GM19023 (cell line): Measurements from ENCODE around the gene CENPP.

ENCODE experiments used
- ATAC-seq: cut with Tn5 transposase; IDR thresholded peaks from one replicate; pipeline ENCODE4 v1.9.1; 2021; ENCODE audit warnings: mild to moderate bottlenecking, moderate library complexity; ENCODE audit not compliant: unreplicated experiment

CENPP gene

DNA sequence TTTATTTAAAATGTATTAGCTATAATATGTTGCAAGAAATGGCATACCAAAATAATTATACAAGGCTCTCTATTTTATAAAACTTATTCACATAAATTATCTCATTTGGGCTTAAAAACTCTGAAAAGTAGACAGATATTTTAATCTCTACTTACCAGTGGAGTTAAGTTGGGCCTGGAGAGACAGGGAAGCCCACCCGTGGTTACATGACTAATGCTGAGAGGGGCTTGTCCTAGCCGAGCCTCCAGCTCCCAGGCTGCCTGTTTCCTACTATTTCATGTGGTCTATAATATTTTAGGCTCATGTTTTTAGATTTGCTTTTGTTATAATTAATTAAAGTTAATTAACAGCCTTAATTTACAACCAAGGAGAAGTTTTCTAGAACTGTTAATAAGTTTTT is 177.4 kb downstream of the CENPP start:
- no peak for ATAC-seq

DNA sequence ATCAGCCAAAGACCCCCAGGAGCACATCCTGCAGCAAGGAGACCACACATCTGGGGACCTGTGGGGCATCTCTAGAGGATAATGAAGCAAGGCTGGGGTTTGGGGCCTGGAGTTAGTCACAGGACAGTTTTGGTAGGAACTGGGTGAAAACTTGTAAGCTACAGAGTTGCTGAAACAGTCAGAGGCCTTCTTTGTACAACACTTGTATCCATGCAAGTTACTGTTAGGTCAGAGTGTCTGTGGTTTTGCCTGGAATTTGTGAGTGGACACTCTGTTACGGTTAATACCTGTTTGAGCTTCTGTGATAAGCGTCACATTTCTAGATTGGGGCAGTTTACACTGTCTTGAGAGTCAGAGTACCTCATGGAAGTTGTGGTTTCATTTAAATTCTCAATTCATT is 179.1 kb downstream of the CENPP start:
- ATAC-seq, result no peak

DNA sequence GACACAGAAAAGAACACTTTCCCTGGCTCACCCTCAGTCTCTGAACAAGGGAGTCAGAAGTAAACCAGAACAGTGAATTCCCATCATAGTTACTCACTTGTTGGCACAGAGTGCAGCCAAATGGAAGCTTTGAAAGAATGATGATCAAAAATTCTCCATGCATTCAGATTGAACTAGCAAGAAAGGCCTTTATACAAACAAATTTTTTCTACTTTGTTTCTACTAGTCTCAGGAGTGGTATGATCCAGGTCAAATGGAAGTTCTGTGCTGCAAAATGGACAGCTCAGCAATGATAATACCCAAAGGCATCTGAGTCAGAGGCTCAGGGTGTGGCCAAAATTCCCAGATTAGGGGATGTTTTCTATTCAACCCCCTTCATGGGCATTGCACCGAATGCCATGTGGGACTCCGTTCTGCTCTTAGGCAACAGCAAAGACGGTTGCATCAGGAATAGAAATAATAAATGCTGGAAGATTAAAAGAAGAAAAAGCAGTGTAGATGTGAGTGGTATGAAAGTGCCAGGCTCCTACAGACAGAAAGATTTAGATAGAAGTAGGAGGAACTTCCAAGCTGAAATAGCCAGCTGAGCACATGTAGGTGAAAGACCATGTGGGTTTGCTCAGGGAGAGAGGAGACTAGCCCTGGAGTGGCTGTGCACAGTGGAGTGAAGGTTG is 180.6 kb downstream of the CENPP start:
- ATAC-seq, result no peak

DNA sequence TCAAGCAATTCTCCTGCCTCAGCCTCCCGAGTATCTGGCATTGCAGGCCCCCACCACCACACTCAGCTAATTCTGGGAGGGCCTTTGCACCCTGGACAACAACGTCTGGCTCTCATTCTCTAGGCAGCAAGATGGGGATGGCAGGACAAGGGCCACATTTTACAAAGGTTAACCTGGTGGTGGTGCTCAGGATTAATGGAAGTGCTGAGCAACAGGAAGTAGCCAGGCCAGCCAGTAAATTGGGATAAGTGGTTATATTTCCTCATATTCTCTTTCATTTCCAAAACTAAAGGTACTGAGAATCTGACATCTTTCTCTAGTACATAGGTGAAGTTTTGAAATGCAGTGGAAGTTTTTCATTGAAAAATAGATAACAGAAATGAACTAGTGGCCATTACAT is 181.3 kb downstream of the CENPP start:
- no peak for ATAC-seq

DNA sequence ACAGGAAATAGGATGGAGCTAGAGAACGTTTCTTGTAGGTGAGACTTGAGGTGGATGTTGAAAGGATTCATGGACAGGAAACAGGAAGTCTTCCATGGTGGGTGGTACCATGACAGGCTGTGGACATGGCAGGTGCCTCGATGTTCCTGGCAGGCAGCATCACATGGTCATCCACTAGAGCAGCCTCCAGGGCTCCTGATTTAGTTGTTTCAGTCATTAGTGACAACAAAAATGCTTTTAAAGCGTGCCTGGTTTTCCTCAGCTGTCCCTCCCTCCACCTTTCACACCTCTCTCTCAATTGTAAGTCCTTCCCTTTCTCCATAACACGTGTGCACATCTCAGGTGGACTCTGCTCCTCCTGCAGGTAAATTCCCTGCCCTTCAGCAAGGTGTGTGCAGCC is 181.7 kb downstream of the CENPP start:
- ATAC-seq, result no peak

DNA sequence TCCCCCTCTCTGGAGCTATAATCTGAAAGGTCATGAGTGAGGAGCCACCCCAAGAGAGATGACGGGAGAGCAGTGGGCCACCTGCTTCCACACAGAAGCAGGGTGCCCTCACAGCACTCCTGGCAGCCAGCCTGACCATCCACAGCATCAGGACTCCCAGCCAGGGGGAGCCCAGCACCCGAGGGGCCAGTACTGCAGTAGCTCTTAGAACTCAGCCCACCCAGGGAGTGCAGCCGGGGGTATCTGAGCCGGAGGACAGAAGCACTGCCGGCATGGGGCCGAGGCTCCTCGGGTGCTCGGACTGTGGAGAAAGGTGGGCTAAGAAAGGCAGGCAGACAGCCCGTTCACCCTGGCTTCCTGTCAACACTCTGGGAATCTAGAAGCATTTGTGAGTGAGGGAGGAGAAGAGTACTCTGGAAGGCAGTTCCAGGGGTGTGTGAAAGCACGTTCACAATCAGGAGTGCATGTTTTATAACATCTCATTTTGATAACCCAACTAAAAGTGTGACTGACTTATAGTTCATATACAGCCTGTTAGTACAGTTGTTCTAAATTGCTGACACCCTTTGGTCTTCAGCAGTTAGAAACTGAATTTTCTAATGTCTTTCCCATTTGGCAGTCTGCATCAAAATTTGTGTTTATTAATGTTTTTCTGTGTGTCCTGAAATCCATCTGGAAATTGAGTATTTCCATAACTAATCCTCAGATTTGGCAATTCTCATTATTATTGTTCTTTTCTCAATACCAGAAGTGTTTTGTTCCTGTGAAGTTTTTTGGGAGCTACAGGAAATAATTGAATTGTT is 182.5 kb downstream of the CENPP start:
- ATAC-seq, result no peak

DNA sequence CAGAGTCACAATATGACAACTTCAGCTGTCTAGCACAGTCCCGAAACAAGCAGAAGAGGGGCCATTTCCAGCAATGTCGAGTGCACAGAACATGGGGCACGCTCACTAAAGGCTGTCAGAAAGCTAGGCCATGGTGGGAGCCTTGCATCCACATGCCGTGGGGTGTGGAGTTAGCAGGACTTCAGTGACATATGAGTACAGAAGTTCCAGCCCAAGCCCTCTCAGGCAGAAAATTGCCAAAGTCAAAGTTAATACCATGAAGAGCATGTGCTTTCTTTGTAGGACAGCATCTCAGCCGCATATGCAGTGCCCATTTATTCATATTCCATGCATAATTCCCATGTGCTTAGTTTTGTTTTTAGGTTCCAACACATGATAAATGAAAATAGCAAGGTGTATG is 183.3 kb downstream of the CENPP start:
- no peak for ATAC-seq

DNA sequence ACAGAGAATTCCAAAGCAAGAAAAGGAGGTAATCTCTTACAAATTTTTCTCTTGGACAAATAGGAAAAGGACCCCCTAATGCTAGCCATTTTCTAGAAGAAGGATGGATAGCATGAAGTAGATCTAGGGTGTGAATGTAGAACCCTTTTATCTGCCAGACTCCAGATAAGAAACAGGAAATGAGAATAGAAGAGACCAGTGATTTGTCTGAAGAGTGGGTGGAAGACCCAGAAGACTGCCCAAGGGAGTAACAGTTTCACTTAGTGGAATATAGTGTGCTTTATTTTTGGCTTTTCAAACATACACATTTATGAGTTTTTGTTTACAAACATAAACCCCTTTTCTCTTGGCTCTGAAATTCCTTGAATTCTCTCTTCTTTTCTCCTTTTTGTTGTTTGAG is 185.0 kb downstream of the CENPP start:
- ATAC-seq, result no peak

DNA sequence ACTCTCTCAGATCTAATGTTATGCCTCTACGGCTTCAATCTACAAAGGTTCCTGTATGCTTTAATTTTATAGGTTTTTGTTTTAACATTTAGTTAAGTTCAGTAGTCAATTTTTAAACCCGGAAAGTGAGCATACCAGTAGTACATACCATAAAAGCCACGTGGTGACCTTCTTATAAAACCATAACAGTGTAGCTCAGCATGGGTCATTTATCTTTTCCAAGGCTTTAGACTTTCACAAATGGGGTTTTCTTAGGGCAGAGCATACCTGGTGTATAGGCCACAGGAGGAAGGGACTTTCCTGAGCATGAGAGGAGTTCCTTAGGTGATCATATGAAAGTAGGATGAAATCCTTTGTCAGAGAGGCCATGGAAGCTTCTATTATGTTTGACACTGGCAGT is 186.9 kb downstream of the CENPP start:
- ATAC-seq, result no peak

DNA sequence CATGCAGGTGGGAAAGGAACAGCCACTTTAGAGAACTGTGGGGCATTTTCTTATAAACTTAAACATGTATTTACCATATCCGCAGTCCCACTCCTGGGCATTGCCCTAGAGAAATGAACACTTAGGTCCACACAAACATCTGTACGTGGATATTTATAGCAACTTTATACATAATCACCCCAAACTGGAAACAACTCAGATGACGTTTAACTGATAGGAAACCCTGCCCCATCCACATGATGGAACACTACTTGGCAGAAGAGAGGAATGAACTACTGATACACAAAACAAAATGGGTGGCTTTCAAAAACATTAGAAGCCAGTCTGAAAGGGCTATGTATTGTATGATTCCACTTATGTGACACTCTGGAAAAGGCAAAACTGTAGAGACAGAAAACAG is 187.6 kb downstream of the CENPP start:
- no peak for ATAC-seq

DNA sequence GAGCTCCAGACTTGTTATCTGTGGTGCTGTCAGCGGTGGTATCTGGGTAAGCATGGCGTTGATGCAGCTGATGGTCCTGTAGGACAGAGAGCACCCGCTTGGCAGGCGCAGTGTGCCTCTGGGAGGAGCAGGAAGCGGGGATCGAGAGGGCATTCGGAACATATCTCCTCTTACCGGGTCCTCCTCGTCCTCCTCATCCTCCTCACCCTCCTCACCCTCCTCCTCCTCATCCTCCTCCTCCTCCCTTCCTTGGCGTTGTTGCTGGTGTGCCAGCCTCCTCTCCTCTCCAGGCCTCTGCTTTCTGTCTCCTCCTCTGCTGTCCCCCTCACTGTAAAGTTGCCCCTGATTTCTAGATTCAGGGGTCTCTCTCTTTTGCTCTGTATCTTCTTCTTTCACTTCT is 188.9 kb downstream of the CENPP start:
- ATAC-seq, result no peak

DNA sequence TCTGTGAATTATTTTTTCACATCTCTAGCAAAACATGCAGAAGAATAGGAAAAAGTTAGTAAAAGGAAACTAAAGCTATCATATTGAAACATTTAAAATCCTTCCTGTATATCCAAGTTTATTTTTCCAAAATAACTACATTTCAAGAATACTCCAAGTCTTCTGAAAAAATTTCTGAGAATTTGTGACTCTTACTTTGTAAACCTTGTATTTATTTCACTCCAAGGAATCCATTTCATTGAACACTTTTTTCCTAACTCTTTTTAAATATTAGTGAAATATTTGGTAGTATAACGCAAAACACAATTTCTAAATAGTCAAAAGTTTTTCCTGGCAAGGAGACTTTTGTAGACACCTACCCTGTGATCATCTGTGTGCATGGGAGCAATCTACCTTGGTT is 190.8 kb downstream of the CENPP start:
- ATAC-seq, result no peak

DNA sequence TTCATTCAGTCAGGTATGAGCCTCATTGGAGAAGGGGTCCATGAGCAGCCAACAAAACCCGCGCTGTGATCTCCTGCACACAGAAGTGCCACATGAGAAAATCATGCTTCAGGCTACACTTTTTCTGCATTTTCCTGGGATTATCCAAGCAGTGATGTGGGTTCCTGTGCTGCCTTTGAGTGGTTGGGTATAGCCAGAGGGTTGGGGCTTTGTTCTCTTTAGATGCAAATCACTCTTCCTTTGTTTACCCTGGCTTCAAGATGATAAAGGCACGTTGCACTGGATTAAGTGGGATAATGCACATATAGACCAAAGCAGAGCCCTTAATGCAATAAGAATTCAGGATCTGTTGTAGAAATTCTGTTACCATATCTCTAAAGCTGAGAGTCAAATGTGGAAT is 191.3 kb downstream of the CENPP start:
- no peak for ATAC-seq

DNA sequence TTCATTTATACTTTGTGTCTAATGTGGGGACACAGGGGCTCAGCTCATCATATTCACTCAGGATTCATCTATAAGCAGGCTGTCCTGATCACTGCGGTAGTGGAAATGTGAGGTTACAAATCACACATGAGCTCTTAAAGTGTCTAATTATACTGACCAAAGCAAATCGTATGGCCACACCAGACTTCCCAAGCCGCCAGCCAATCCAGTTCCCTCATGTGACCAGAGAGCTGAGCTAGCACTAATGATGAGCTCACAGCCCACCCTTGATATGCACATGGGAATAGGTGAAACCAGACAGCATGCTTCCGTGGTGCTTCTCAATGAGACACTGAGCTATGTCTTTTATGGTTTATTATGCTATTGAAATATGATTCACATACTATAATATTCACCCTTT is 192.4 kb downstream of the CENPP start:
- ATAC-seq, result no peak

DNA sequence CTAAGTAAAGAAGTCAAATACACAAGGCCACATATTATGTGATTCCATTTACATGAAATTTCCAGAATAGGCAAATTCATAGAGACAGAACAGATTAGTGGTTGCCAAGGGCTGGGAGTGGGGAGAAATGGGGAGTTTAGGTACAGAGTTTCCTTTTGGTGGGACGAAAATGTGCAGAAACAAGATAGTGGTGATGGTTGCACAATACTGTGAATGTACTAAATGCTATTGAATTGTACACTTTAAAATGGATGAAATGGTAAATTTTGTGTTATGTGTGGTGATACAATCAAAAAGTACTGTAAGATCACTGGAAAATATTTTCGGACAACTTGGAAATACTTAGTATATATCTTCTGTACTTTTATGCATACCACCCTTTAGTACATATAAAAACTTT is 195.1 kb downstream of the CENPP start:
- no peak for ATAC-seq

DNA sequence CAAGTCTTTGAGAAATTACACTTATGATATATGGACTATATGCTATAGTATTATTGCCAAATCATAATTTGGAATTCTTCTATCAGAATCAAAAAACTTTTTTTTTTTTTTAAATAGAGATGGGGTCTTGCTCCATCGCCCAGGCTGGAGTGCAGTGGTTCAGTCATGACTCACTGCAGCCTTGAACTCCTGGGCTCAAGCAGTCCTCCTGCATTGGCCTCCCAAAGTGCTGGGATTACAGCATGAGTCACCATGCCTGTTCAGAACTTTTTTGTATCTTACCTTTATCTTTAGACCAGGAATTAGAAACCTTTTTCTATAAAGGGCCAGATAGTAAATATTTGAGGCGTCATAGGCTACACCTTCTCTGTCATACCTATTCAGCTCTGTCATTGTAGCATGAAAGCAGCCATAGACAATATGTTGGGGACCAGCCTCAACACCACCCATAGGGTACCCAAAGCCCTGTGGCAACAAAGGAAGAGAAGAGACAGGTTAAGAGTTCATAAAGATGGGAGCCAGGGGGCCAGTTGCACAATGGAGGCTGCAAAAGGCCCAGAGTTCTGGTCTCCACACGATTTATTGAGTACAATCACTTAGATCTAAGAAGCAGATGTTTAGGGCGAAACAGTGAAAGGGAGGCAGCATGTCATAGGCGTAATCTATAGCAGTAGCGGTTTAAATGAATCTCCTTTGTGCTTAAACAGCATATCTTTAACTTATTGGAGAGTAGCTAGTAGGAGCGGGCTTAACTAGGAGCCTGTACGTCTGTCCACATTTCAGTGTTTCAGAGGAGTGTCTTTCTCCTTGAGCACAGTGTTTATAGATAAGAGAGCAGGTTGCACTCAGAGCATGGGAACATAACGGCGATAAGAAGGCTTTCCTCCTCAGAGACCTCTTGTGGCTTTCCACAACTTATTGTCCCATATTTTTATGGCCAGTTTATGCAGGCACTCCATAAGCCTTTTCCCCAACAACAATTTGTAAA is 197.5 kb downstream of the CENPP start:
- ATAC-seq, result no peak

DNA sequence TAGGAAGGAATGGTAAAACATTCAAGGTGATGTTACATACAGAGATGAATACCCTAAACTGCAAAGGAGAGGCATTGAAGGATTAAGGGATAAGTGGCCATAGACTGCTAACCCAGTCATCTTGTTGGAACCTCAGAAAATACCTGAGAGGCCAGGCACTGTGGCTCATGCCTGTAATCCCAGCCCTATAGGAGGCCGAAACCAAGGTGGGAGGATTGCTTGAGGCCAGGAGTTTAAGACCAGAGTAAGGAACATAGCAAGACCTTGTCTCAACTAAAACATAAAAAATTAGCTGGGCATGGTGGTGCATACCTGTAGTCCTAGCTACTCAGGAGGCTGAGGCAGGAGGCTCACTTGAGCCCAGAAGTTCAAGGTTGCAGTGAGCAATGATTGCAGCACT is 199.1 kb downstream of the CENPP start:
- no peak for ATAC-seq

DNA sequence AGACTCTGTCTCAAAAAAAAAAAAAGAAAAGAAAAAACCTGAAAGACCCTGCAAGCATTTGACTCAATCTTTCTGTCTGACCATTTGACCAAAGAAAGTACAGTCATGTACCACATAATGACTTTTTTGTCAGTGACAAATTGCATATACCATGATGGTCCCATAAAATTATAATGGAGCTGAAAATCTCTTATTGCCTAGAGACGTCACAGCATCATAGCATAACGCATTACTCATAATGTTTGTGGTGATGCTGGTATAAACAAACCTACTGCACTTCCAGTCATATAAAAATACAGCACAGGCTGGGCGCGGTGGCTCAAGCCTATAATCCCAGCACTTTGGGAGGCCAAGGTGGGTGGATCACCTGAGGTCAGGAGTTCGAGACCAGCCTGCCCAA is 199.6 kb downstream of the CENPP start:
- ATAC-seq, result no peak

DNA sequence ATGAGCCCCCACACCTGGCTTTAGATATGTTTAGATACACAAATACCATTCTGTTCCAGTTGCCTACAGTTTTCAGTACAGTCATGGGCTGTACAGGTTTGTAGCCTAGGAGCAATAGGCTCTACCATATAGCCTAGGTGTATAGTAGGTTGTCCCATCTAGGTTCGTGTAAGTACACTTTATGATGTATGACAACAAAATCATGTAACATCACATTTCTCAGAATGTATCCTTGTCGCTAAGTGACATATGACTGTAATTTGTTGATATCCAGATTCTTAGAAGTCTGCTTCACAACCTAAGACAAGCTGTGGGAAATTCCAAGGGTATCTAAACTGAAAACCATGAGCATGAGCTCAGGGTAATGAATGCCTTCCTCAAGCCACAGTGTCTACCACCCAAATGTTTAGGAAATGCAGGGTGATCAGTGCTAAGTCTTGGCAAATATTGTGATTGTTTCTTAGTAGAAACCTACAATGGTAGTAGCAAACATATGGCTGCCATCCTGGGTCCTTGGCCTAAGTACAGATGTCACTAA is 201.6 kb downstream of the CENPP start:
- no peak for ATAC-seq

DNA sequence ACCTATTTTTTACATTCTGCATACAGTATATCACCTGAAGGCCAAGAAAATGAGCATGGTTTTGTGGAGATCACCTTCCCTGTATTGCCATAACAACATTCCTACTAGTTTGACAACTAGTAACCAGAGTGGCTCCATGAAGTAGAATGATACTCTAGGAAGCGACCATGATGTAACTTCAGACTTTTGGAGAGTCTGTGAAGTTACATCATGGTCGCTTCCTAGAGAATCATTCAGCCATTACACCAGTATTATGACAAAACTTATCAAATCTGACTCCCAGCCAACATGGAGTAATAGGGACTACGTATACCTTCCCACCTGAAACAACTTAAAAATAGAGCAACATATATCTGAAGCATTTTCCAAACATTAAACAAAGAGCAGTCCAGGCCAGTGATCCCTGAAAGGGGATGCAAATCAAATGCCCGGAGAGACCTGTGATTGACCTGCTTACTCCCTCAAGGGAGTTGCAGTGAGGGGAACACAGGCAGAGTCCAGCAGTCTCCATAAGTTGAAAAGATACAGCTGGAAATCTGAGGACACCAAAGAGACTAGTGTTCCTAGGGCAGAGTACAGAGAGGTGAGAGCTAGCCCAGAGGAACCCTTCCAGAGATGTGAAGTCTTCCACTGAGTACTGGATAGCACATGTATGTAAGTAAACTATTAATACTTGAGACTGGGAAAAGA is 202.2 kb downstream of the CENPP start:
- ATAC-seq, result no peak

DNA sequence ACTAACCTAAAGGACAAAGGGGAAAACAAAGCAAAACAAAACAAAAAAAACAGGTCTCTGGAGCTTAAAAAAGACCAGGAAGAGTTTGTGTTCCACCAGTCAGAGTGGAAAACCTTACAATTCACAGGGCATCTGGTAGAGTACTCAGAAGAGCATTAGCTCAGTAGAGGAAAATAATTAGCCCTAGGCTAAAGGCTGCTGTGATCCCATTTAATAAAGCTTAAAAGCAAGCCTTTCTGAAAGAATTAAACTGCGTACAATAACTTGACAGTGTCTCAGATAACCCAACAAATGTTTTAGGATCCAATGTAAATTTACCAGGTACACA is 202.7 kb downstream of the CENPP start:
- no peak for ATAC-seq
